Keratinocyte (primary cell): ENCODE measurements around the gene CFAP92. TPM values are rescaled to one million over a fixed set of nuclear protein-coding genes. Genes with fewer than 3 reads are reported as not detected.

Experiments used
- DNase-seq: peaks from one replicate; pipeline ENCODE4 v3.0.0-alpha.2; 2011; ENCODE audit warnings: low read depth, missing footprints, low spot score
- FAIRE-seq: peaks from 2 replicates; lab custom pipeline; 2011; peaks lifted over from hg19 to GRCh38; lab: Jason Lieb, UNC
- H2AFZ ChIP-seq: 2 replicates; pipeline ENCODE4 v1.6.0; 2012; ENCODE audit warnings: low read length, control low read depth, inconsistent platforms; ENCODE audit not compliant: control insufficient read depth
- H3K27ac ChIP-seq: 2 replicates; pipeline ENCODE4 v1.5.1; 2011; ENCODE audit warnings: low read length; ENCODE audit not compliant: control insufficient read depth, insufficient read depth
- H3K27me3 ChIP-seq: 3 replicates; pipeline ENCODE4 v1.6.0; 2011; ENCODE audit warnings: low read length; ENCODE audit not compliant: control insufficient read depth, insufficient read depth; ENCODE audit errors: extremely low read depth
- H3K36me3 ChIP-seq, 2 experiments: 2 replicates in 1 of 2; 3 replicates in 1 of 2; pipeline ENCODE4 v1.5.1; 2011; ENCODE audit warnings: low read length in 2 of 2, mild to moderate bottlenecking in 1 of 2; ENCODE audit not compliant: control insufficient read depth in 2 of 2, insufficient read depth in 2 of 2; ENCODE audit errors: extremely low read depth in 1 of 2
- H3K4me1 ChIP-seq: 3 replicates; pipeline ENCODE4 v1.5.1; 2011; ENCODE audit warnings: low read length; ENCODE audit not compliant: control insufficient read depth, insufficient read depth; ENCODE audit errors: extremely low read depth
- H3K4me2 ChIP-seq: 3 replicates; pipeline ENCODE4 v1.6.0; 2011; ENCODE audit warnings: low read depth, low read length; ENCODE audit not compliant: control insufficient read depth, insufficient read depth; ENCODE audit errors: extremely low read depth
- H3K4me3 ChIP-seq, 3 experiments: fragments of 200-600 bp in 1 of 3; sonication (generic) in 1 of 3; 2 replicates in 2 of 3; 3 replicates in 1 of 3; pipeline ENCODE4 v1.5.1; 2011 to 2016; ENCODE audit warnings: low read length in 3 of 3, mild to moderate bottlenecking in 3 of 3, control low read depth in 2 of 3, inconsistent platforms in 1 of 3, low read depth in 1 of 3, mixed read lengths in 1 of 3, mixed run types in 1 of 3, moderate library complexity in 1 of 3; ENCODE audit not compliant: control insufficient read depth in 2 of 3, insufficient read depth in 2 of 3; ENCODE audit errors: extremely low read depth in 1 of 3
- H3K79me2 ChIP-seq: 2 replicates; pipeline ENCODE4 v1.6.0; 2012; ENCODE audit warnings: low read length; ENCODE audit not compliant: control insufficient read depth, insufficient read depth
- H3K9ac ChIP-seq: 3 replicates; pipeline ENCODE4 v1.6.0; 2011; ENCODE audit warnings: low read length; ENCODE audit not compliant: control insufficient read depth, insufficient read depth; ENCODE audit errors: extremely low read depth
- H3K9me1 ChIP-seq: 3 replicates; pipeline ENCODE4 v1.6.0; 2011; ENCODE audit warnings: low read length; ENCODE audit not compliant: control insufficient read depth, insufficient read depth; ENCODE audit errors: extremely low read depth
- H3K9me3 ChIP-seq: 2 replicates; pipeline ENCODE4 v1.5.1; 2012; ENCODE audit warnings: low read depth, low read length; ENCODE audit not compliant: control insufficient read depth
- H4K20me1 ChIP-seq: 3 replicates; pipeline ENCODE4 v1.6.0; 2011; ENCODE audit warnings: low read length; ENCODE audit not compliant: control insufficient read depth, insufficient read depth; ENCODE audit errors: extremely low read depth
- CTCF ChIP-seq, 3 experiments: IDR thresholded peaks in 1 of 3; conservative IDR thresholded peaks in 1 of 3; optimal IDR thresholded peaks in 1 of 3; 2 replicates in 2 of 3; 3 replicates in 1 of 3; pipeline versions ENCODE3 to v1.5.1; 2011; ENCODE audit warnings: low read length in 3 of 3, mild to moderate bottlenecking in 3 of 3, moderate library complexity in 2 of 3, control low read depth in 1 of 3, inconsistent platforms in 1 of 3; ENCODE audit not compliant: insufficient read depth in 2 of 3; ENCODE audit errors: extremely low read depth in 1 of 3
- EZH2 ChIP-seq: IDR thresholded peaks from one replicate; pipeline ENCODE4 v1.6.1; 2012; ENCODE audit warnings: inconsistent platforms, mild to moderate bottlenecking, low read length, moderate library complexity
- dilution Hi-C: fragments of 300-500 bp; cut with MboI; formaldehyde crosslinking; loops from one replicate; pipeline ENCODE4 v1.7.0; 2020; ENCODE audit warnings: low sequenced_read_pairs; ENCODE audit not compliant: extremely low pct_ligation_motif_present
- polyA plus RNA-seq, 5 experiments: library from polyadenylated mRNA; depleted of rRNA in 3 of 5; stranded (reverse) in 3 of 5; stranded (forward) in 1 of 5; unstranded in 1 of 5; fragments of >200 nt; gene quantifications; 1 replicate in 1 of 5; 2 replicates in 3 of 5; 3 replicates in 1 of 5; pipeline versions ENCODE4 v1.2.1 to v1.2.3, GENCODE V29; 2011 to 2012; ENCODE audit warnings: missing spikeins in 2 of 5, low read depth in 1 of 5, low replicate concordance in 1 of 5

The CFAP92 gene
- polyA plus RNA-seq, 1 donor (not counting 4 experiments of a cell fraction or from before 2014, with no cell fraction given): 0.26 TPM

- no peaks in the 10 kb centered on the region for H4K20me1 ChIP-seq
- no peak for FAIRE-seq
- no peaks in the 10 kb centered on the region for H3K9me1 ChIP-seq
- no peak for TF ChIP-seq CTCF (optimal IDR thresholded peaks at IDR 0.05 in 1 of 3, IDR thresholded peaks at IDR 0.05 in 1 of 3, conservative IDR thresholded peaks at IDR 0.05 in 1 of 3; ENCODE audit: extremely low read depth in 1 of 3, insufficient read depth in 2 of 3, low read length in 3 of 3)
- no peak for TF ChIP-seq EZH2
- DNase-seq: no peak
- no peak overlapping the region for H3K4me3 ChIP-seq
- H3K36me3 ChIP-seq: no peaks in the 10 kb centered on the region
- no peak overlapping the region for H3K4me2 ChIP-seq
- H3K4me1 ChIP-seq: peaks cover 2% of the 10 kb centered on the region
- H3K27me3 ChIP-seq: peaks cover 4% of the 10 kb centered on the region
- no peaks in the 10 kb centered on the region for H3K79me2 ChIP-seq
- no peaks in the 10 kb centered on the region for H3K9me3 ChIP-seq
- H3K27ac ChIP-seq: no peak overlapping the region
- H2AFZ ChIP-seq: no peak overlapping the region
- H3K9ac ChIP-seq: no peak overlapping the region
- dilution Hi-C loops: no loop called here
Measured at GRCh38 chr3:129023008-129023358, 29.1 kb upstream of the CFAP92 start.

DNA sequence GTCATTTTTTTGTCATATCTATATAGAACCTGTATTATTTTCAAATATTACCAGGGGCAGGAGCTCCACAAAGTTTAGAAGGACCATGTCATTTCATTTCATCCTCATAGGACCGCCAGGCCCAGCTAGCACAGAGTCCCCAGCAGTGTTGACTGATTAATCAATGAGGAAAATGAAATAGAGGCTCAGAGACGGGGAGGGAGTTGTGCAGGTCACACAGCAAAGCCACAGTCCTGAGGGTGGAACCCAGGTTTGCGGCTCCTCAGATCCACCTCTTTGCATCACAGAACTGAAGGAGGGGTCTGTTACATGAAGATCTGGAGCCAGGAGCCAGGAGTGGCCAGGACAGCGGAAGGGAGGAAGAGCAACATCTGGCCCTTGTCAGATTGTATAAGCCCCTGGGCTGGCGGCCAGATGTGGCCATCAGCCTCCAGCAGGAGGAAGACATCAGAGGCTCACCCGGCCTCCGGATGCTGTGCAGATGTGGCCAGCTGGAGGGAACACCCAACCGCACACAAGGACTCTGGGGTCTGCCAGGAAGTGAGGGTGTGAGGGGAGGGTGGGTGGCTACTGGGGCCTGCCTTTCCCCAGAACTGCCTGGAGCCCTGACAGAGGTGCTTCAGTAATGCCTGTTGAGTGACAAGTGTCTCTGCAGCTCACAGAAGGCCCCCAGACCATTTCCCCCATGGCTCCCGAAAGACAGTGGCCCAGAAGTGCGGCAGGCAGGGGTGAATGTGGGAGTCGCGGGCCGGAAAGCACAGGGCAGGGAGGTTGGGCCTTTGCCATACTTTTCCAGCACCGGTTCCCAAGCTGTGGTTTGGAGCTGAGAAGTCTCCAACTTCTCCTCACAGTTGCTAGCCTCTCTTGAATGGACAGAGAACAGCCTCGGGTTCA lies 28.5 kb upstream of the CFAP92 start:
- Histone ChIP-seq H3K9ac (no peak overlapping the region), H3K4me1 (peaks cover 1% of the 10 kb centered on the region), H4K20me1 (no peaks in the 10 kb centered on the region), H3K27me3 (peaks cover 4% of the 10 kb centered on the region), H3K79me2 (no peaks in the 10 kb centered on the region), H3K9me1 (no peaks in the 10 kb centered on the region), H3K4me3 (no peak overlapping the region), H2AFZ (no peak overlapping the region), H3K27ac (no peak overlapping the region), H3K36me3 (no peaks in the 10 kb centered on the region), H3K9me3 (no peaks in the 10 kb centered on the region), H3K4me2 (no peak overlapping the region)
- FAIRE-seq (no peak), DNase-seq (no peak)
- dilution Hi-C loops: no loop called here
- TF ChIP-seq EZH2 (no peak), CTCF (optimal IDR thresholded peaks at IDR 0.05 in 1 of 3, IDR thresholded peaks at IDR 0.05 in 1 of 3, conservative IDR thresholded peaks at IDR 0.05 in 1 of 3; ENCODE audit: extremely low read depth in 1 of 3, insufficient read depth in 2 of 3, low read length in 3 of 3) (no peak)
